Adrenal gland (tissue), 12 donors: ENCODE data around the gene AP2A2. TPM values are rescaled to one million over a fixed set of nuclear protein-coding genes. Genes with fewer than 3 reads are reported as not detected.

ENCODE experiments used
- DNase-seq, 7 donors: peaks; one replicate each; pipeline ENCODE4 v3.0.0-alpha.2; 2019 to 2020
- H3K27ac ChIP-seq, 5 donors: fragments of 200-600 bp; sonication (generic) in 4 of 5; 1 replicate in 3 of 5; 2 replicates in 2 of 5; pipeline versions ENCODE4 v1.5.1 to v1.8.0; 2016 to 2020; ENCODE audit warnings: mild to moderate bottlenecking in 1 of 5
- H3K27me3 ChIP-seq: fragments of 200-600 bp; 2 replicates; pipeline ENCODE4 v1.8.0; 2021
- H3K36me3 ChIP-seq, 2 donors: fragments of 200-600 bp; replicated peaks in 1 of 2; 1 replicate in 1 of 2; 2 replicates in 1 of 2; pipeline versions ENCODE4 v1.5.1 to v1.8.0; 2018 to 2022
- H3K4me1 ChIP-seq, 2 donors: fragments of 200-600 bp; replicated peaks in 1 of 2; 1 replicate in 1 of 2; 2 replicates in 1 of 2; pipeline versions ENCODE4 v1.5.1 to v1.8.0; 2018 to 2021
- H3K4me3 ChIP-seq, 4 donors: fragments of 200-600 bp; sonication (generic) in 3 of 4; one replicate each; pipeline ENCODE4 v1.5.1; 2016 to 2018
- H3K9me3 ChIP-seq, 3 donors: fragments of 200-600 bp; sonication (generic) in 1 of 3; replicated peaks in 1 of 3; 1 replicate in 2 of 3; 2 replicates in 1 of 3; pipeline versions ENCODE4 v1.5.1 to v1.8.0; 2016 to 2021
- POLR2A ChIP-seq, 2 donors: fragments of 450-650 bp; IDR thresholded peaks; one replicate each; pipeline ENCODE4 v1.6.1; 2017; ENCODE audit warnings: antibody characterized with exemption in 2 of 2, mild to moderate bottlenecking in 2 of 2, moderate library complexity in 1 of 2
- WGBS, 4 donors: extraction: QIAGEN DNeasy Blood & Tissue Kit in 2 of 4; methylation state at CpG; one replicate each; pipeline versions ENCODE4 v1.1.5 to v1.1.7; 2013 to 2017; 5-methylcytosine and 5-hydroxymethylcytosine counted together
- intact Hi-C, 2 donors: fragments of 100-400 bp; cut with DNase I; formaldehyde crosslinking; loops; one replicate each; pipeline versions ENCODE4 v1.14.1 to v1.15.0; 2022 to 2023
- polyA plus RNA-seq, 3 donors: library from polyadenylated mRNA; stranded (reverse); fragments of 200-250 nt in 2 of 3; fragments of 350-450 nt in 1 of 3; fragmentation: Illumina TruSeq in 1 of 3; extraction: RNeasy Lipid Tissue Mini Kit (QIAGEN cat#74804) in 1 of 3; gene quantifications; one replicate each; pipeline ENCODE4 v1.2.3, GENCODE V29; 2013 to 2014
- total RNA-seq, 9 donors: library from RNA; depleted of rRNA in 4 of 9; stranded (reverse); fragments of >200 nt in 4 of 9; fragments of 120-200 nt in 1 of 9; fragmentation: NEBNext Ultra II Directional in 1 of 9; extraction: Animal tissue kit (Norgen Biotek cat#: 25700) in 1 of 9; gene quantifications; one replicate each; pipeline versions ENCODE4 v1.1.0 to v1.2.4, GENCODE V29; 2013 to 2023
- TF ChIP-seq, protein P1 (sequence below), 6 experiments: fragments of 450-650 bp in 4 of 6; fragments of 200-600 bp in 2 of 6; sonication (generic) in 1 of 6; IDR thresholded peaks; 1 replicate in 5 of 6; 2 replicates in 1 of 6; pipeline versions ENCODE4 v1.5.1 to v1.8.0; 2016 to 2021; ENCODE audit warnings: antibody characterized with exemption in 6 of 6, mild to moderate bottlenecking in 2 of 6, moderate library complexity in 1 of 6
- donor health status: healthy with polysubstance abuse.
- donor health status: Bipolar disorder and iron deficiency.
- donor health status: DM: yes; HTN: yes; CAD: no.
- donor health status: DM: no; HTN: no; CAD: no.
- donor health status: DM: no; HTN: no; CAD: no.
- donor health status: DM: yes; HTN: yes; CAD: no.

AP2A2 gene
- total and polyA plus RNA-seq, 12 donors: 15.3 to 115 (median 73.1) TPM

DNA sequence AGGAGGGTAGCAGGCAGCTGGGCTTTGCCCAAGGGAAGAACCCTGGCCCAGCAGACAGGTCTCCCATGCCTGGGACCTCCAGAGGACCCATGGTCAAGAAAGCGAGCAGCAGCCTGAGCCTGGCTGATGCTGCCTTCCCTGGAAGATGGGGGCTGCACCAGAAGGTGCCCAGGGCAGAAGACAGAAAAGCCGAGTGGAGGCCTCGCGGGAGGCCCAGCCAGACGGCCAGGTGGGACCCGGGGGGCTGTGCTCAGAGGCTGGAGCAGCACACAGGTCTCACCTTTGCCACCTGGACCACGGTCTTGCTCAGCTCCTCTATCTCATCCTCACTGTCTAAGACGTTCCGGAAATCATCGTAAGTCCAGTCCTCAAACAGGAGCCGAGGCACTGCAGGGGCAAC lies 25.9 kb upstream of the AP2A2 start:
- H3K27me3 ChIP-seq: no peaks in the 10 kb centered on the region
- peaks cover 0 to 61% of the 10 kb centered on the region in 2 donors for H3K36me3 ChIP-seq
- no peaks in the 10 kb centered on the region for H3K9me3 ChIP-seq
- no peaks in the 10 kb centered on the region for H3K4me1 ChIP-seq
- H3K4me3 ChIP-seq: no peak overlapping the region
- TF ChIP-seq POLR2A (IDR thresholded peaks at IDR 0.05): no peak
- TF ChIP-seq, protein P1, sequence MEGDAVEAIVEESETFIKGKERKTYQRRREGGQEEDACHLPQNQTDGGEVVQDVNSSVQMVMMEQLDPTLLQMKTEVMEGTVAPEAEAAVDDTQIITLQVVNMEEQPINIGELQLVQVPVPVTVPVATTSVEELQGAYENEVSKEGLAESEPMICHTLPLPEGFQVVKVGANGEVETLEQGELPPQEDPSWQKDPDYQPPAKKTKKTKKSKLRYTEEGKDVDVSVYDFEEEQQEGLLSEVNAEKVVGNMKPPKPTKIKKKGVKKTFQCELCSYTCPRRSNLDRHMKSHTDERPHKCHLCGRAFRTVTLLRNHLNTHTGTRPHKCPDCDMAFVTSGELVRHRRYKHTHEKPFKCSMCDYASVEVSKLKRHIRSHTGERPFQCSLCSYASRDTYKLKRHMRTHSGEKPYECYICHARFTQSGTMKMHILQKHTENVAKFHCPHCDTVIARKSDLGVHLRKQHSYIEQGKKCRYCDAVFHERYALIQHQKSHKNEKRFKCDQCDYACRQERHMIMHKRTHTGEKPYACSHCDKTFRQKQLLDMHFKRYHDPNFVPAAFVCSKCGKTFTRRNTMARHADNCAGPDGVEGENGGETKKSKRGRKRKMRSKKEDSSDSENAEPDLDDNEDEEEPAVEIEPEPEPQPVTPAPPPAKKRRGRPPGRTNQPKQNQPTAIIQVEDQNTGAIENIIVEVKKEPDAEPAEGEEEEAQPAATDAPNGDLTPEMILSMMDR (IDR thresholded peaks at IDR 0.05): no peak
- intact Hi-C loops: no loop called here
- 91 to 96% (median 94%) methylated on average over 5 to 11 of the region's 11 CpGs for WGBS, 4 donors
- H3K27ac ChIP-seq: no peak overlapping the region
- DNase-seq: no peak

DNA sequence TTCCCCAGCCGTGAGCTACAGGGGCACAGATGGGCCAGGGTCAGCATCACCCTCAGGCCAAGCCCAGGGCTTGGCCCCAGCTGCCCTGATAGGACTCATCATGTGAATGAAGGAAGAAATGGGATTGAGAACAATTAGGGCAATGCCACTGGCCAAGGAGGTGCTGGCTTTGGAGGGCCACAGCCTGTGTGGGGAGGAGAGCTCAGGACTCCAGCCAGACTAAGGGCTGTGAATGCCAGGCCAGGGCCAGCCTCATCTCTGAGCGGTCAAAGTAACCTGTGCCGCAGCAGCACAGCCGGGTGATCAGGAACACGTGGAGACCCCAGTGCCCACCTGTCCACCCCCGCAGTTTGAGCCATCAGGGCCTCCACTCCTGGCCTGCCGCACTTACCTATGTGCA lies 25.1 kb upstream of the AP2A2 start:
- WGBS, 4 donors: 89 to 95% (median 94%) methylated on average over 2 to 7 of the region's 7 CpGs; no CpG with 5 or more reads in 1 of the 4 donors
- no peak for TF ChIP-seq POLR2A (IDR thresholded peaks at IDR 0.05)
- TF ChIP-seq, protein P1 (IDR thresholded peaks at IDR 0.05): no peak
- peaks cover 0 to 61% of the 10 kb centered on the region in 2 donors for H3K36me3 ChIP-seq

DNA sequence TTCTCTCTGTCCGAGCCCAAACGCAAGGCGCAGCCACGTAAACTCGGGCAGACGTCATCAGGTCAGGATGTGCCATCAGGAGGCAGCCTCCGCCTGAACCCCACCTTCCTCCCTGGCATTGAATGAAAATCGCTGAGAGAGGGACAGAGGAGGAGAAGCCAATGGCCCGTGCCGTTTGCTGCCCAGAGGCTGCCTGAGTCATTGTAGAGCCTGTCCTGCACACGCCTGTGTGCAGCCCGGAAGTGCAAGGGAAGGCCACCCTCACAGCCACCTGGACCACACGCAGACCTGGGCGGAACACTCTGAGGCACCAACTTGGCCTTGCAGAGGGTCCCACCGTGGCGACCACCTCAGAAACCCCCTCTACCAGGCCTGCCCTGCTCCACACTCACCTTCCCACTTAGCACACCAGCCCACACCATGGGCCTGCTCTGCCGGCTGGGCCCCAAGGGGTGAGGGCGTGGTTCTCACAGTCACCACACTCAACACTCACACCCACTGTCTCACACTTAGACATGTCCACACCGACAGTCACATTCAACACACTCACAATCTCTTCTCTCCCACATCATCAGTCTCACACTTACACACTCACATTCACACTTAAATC lies 24.1 kb upstream of the AP2A2 start:
- no peak overlapping the region for H3K4me3 ChIP-seq
- TF ChIP-seq, protein P1 (IDR thresholded peaks at IDR 0.05): no peak
- no peak for TF ChIP-seq POLR2A (IDR thresholded peaks at IDR 0.05)
- intact Hi-C loops: no loop called here
- no peak for DNase-seq
- H3K9me3 ChIP-seq: no peaks in the 10 kb centered on the region
- H3K36me3 ChIP-seq: peaks cover 0 to 61% of the 10 kb centered on the region in 2 donors
- H3K4me1 ChIP-seq: no peaks in the 10 kb centered on the region
- H3K27ac ChIP-seq: no peak overlapping the region
- no peaks in the 10 kb centered on the region for H3K27me3 ChIP-seq
- 89 to 92% (median 89%) methylated on average over 11 to 19 of the region's 19 CpGs for WGBS, 4 donors

More for the DNA sequence above, 25.1 kb upstream of the AP2A2 start:
- no peak for DNase-seq
- Histone ChIP-seq H3K27ac (no peak overlapping the region), H3K27me3 (no peaks in the 10 kb centered on the region), H3K4me3 (no peak overlapping the region), H3K9me3 (no peaks in the 10 kb centered on the region), H3K4me1 (no peaks in the 10 kb centered on the region)
- intact Hi-C loops: no loop called here

DNA sequence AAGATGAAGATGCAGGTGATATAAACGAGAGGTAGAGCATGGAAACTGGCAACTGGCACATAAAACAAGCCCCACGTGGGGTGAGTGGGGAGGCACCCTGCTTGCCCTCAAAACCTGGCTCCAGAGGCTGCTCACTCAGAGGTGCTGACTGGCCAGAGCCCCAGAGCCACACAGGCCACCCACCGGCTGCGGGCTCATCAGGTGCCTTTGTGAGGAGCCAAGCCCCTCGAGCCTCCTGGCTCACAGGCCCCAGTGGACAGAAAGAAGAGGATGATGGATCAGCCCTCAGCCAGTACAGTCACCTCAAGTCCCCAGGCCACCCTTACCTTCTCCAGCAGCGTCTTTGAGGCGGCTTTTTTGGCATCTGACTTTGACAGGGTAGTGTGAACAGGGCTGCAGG lies 21.3 kb upstream of the AP2A2 start:
- H3K27ac ChIP-seq: no peak overlapping the region
- TF ChIP-seq, protein P1 (IDR thresholded peaks at IDR 0.05): no peak
- no peak for TF ChIP-seq POLR2A (IDR thresholded peaks at IDR 0.05)

More for the DNA sequence above, 21.3 kb upstream of the AP2A2 start:
- no peaks in the 10 kb centered on the region for H3K27me3 ChIP-seq
- H3K4me3 ChIP-seq: no peak overlapping the region
- 91 to 94% (median 94%) methylated on average over 2 to 7 of the region's 7 CpGs for WGBS, 4 donors
- intact Hi-C loops: no loop called here
- H3K4me1 ChIP-seq: peaks cover 0 to 3% of the 10 kb centered on the region in 2 donors
- no peak for DNase-seq
- no peaks in the 10 kb centered on the region for H3K9me3 ChIP-seq
- peaks cover 0 to 50% of the 10 kb centered on the region in 2 donors for H3K36me3 ChIP-seq
